Gastrocnemius medialis (tissue), 4 donors: ENCODE measurements around the gene CST8. TPM values are rescaled to one million over a fixed set of nuclear protein-coding genes. Genes with fewer than 3 reads are reported as not detected.

Experiments
- ATAC-seq, 2 donors: fragments of 150-250 bp; one replicate each; pipeline ENCODE4 v1.9.1; 2016
- DNase-seq, 2 donors: peaks; one replicate each; pipeline ENCODE4 v3.0.0-alpha.2; 2019
- H3K27ac ChIP-seq, 4 donors: fragments of 200-600 bp; sonication (generic); 1 replicate in 1 of 4; 2 replicates in 3 of 4; pipeline ENCODE4 v1.5.1; 2016 to 2018; ENCODE audit warnings: mild to moderate bottlenecking in 2 of 4, moderate library complexity in 1 of 4
- H3K27me3 ChIP-seq, 3 donors: fragments of 200-600 bp; sonication (generic) in 2 of 3; 1 replicate in 1 of 3; 2 replicates in 2 of 3; pipeline versions ENCODE4 v1.5.1 to v1.6.0; 2016 to 2019; ENCODE audit warnings: mild to moderate bottlenecking in 1 of 3, moderate library complexity in 1 of 3
- H3K36me3 ChIP-seq, 2 donors: fragments of 200-600 bp; sonication (generic) in 1 of 2; one replicate each; pipeline ENCODE4 v1.5.1; 2017 to 2018
- H3K4me1 ChIP-seq, 2 donors: fragments of 200-600 bp; sonication (generic) in 1 of 2; one replicate each; pipeline ENCODE4 v1.5.1; 2016 to 2017; ENCODE audit warnings: mild to moderate bottlenecking in 2 of 2
- H3K4me3 ChIP-seq, 4 donors: fragments of 200-600 bp; sonication (generic) in 3 of 4; 1 replicate in 1 of 4; 2 replicates in 3 of 4; pipeline ENCODE4 v1.5.1; 2016 to 2019; ENCODE audit warnings: mild to moderate bottlenecking in 2 of 4
- H3K9me3 ChIP-seq, 3 donors: fragments of 200-600 bp; sonication (generic) in 2 of 3; 1 replicate in 1 of 3; 2 replicates in 2 of 3; pipeline ENCODE4 v1.5.1; 2016 to 2019
- CTCF ChIP-seq, 5 experiments: fragments of 450-650 bp in 3 of 5; fragments of 200-600 bp in 2 of 5; sonication (generic) in 2 of 5; IDR thresholded peaks in 4 of 5; conservative IDR thresholded peaks in 1 of 5; 1 replicate in 4 of 5; 2 replicates in 1 of 5; pipeline ENCODE4 v1.5.1; 2016 to 2019; ENCODE audit warnings: antibody characterized with exemption in 5 of 5, mild to moderate bottlenecking in 3 of 5, moderate library complexity in 3 of 5
- POLR2A ChIP-seq, 2 donors: fragments of 450-650 bp; IDR thresholded peaks; one replicate each; pipeline ENCODE4 v1.6.1; 2017; ENCODE audit warnings: antibody characterized with exemption in 2 of 2, mild to moderate bottlenecking in 2 of 2, moderate library complexity in 2 of 2
- in situ Hi-C, 4 donors: fragments of 200-750 bp; cut with MboI; loops; one replicate each; pipeline versions ENCODE4 v1.15.0 to v1.8.0; 2017; ENCODE audit warnings: low sequenced_read_pairs in 4 of 4
- intact Hi-C: fragments of 100-400 bp; cut with DNase I; formaldehyde crosslinking; loops from one replicate; pipeline ENCODE4 v1.15.1; 2023; ENCODE audit warnings: low total_unique reads
- total RNA-seq, 4 donors: library from RNA; depleted of rRNA; stranded (reverse); fragments of >200 nt; gene quantifications; one replicate each; pipeline versions ENCODE4 v1.1.0 to v1.2.3, GENCODE V29; 2016

CST8 gene
- total RNA-seq, 4 donors from 2014 or later: not detected

DNA sequence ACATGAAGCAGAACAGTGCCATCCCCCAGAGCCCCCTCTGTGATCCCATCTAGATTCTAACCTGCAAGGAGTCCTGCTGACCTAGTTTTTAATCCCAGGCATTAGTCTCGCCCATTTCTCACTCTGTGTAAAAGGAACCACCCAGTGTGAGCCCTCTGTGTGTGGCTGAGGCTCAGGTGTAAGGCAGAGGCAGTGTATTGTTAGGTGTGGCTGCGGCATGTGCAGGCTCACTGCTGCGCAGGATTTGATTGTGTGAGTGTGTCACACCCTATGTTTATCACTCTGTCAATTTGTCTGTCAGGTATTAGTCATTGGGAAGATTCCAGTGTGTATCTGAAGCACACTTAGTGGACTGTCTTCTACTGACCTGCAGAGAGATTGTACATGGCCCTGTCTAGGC, 13.7 kb upstream of the CST8 start:
- H3K27me3 ChIP-seq: no peaks in the 10 kb centered on the region
- no peaks in the 10 kb centered on the region for H3K9me3 ChIP-seq
- H3K36me3 ChIP-seq: no peaks in the 10 kb centered on the region
- no peak overlapping the region for H3K4me3 ChIP-seq
- intact Hi-C loops (no loop called here), in situ Hi-C loops (no loop called here)
- H3K4me1 ChIP-seq: no peaks in the 10 kb centered on the region
- ATAC-seq (no peak), DNase-seq (no peak)
- H3K27ac ChIP-seq: no peak overlapping the region
- no peak for TF ChIP-seq CTCF (IDR thresholded peaks at IDR 0.05 in 4 of 5, conservative IDR thresholded peaks at IDR 0.05 in 1 of 5)
- TF ChIP-seq POLR2A (IDR thresholded peaks at IDR 0.05): no peak

DNA sequence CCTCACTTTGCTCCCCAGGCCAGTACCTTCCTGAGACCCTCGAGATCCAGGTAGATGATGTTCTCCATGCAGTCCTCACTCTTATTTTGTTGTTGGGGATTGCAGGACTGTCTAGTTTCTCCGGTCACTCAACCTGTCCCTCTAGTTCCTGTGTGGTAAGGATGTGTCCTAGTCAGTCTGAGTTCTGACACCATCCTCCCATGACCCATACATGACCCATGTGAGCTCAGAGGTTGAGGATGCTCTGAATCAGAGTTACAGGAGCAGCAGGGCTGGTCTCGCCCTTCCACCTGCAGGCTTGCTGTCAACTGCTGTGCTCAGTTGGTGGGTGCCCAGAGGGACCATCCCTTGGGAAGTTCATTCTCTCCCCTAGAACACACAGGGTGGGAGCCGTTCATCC, 11.9 kb upstream of the CST8 start:
- ATAC-seq: no peak
- intact Hi-C loops: no loop called here
- in situ Hi-C loops: no loop called here

GRCh38 chr20:23482138-23482537, 8.8 kb upstream of the CST8 start:
- H3K36me3 ChIP-seq: no peaks in the 10 kb centered on the region
- H3K27me3 ChIP-seq: no peaks in the 10 kb centered on the region
- no peak overlapping the region for H3K27ac ChIP-seq
- H3K4me1 ChIP-seq: no peaks in the 10 kb centered on the region
- in situ Hi-C loops (no loop called here), intact Hi-C loops (no loop called here)
- DNase-seq (no peak), ATAC-seq (no peak)
- TF ChIP-seq CTCF (IDR thresholded peaks at IDR 0.05 in 4 of 5, conservative IDR thresholded peaks at IDR 0.05 in 1 of 5) (no peak), POLR2A (IDR thresholded peaks at IDR 0.05) (no peak)
- H3K9me3 ChIP-seq: no peaks in the 10 kb centered on the region
- no peak overlapping the region for H3K4me3 ChIP-seq

More for the DNA sequence above, 11.9 kb upstream of the CST8 start:
- H3K27me3 ChIP-seq: no peaks in the 10 kb centered on the region
- H3K4me3 ChIP-seq: no peak overlapping the region
- TF ChIP-seq POLR2A (IDR thresholded peaks at IDR 0.05) (no peak), CTCF (IDR thresholded peaks at IDR 0.05 in 4 of 5, conservative IDR thresholded peaks at IDR 0.05 in 1 of 5) (no peak)
- H3K4me1 ChIP-seq: no peaks in the 10 kb centered on the region
- no peaks in the 10 kb centered on the region for H3K36me3 ChIP-seq
- DNase-seq: no peak
- H3K27ac ChIP-seq: no peak overlapping the region
- H3K9me3 ChIP-seq: no peaks in the 10 kb centered on the region

DNA sequence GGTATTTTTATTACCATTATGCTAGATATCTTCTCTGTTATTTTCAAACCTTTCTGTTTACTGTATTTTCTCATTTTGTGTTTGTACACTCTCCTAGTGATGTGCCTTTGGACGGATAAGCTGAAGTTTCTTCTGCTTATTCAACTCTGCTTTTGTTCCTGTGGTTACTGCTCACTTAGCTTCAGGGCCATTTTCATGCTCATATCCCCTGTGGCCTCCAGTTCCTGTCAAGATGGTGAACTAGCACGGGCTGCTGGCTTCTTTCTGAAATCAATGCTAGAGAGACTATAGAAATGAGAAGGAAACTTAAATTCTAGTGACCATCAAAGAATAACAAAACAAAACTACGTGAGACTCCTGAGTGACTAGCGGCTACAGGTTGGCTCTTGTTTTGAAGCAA, 6.8 kb upstream of the CST8 start:
- H3K36me3 ChIP-seq: no peaks in the 10 kb centered on the region
- no peaks in the 10 kb centered on the region for H3K27me3 ChIP-seq
- H3K9me3 ChIP-seq: no peaks in the 10 kb centered on the region
- TF ChIP-seq CTCF (IDR thresholded peaks at IDR 0.05 in 4 of 5, conservative IDR thresholded peaks at IDR 0.05 in 1 of 5) (no peak), POLR2A (IDR thresholded peaks at IDR 0.05) (no peak)
- H3K4me1 ChIP-seq: no peaks in the 10 kb centered on the region
- in situ Hi-C loops (no loop called here), intact Hi-C loops (no loop called here)
- H3K4me3 ChIP-seq: no peak overlapping the region
- no peak for DNase-seq
- no peak overlapping the region for H3K27ac ChIP-seq
- no peak for ATAC-seq

DNA sequence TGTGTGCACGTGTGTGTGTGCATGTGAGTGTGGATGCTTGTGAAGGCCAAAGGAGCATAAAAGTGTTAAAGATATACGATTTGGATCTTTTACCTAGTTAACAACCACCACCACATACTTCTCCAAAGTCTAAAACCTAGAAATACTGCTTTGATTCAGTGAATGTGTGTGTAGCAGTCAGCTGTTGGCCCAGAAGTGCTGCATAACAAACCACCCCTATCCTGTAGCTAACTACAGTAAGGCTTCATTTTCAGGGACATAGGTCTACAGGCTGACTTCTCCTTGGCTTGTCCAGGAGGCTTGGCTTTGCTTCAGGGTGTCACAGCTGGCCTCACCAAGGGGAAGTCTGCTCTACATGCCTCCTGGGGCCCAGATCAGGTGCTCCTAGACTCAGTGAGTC, 2.4 kb upstream of the CST8 start:
- Histone ChIP-seq H3K9me3 (no peaks in the 10 kb centered on the region), H3K36me3 (no peaks in the 10 kb centered on the region), H3K27me3 (no peaks in the 10 kb centered on the region), H3K4me1 (no peaks in the 10 kb centered on the region), H3K4me3 (no peak overlapping the region), H3K27ac (no peak overlapping the region)
- intact Hi-C loops (no loop called here), in situ Hi-C loops (no loop called here)
- no peak for ATAC-seq
- TF ChIP-seq CTCF (IDR thresholded peaks at IDR 0.05 in 4 of 5, conservative IDR thresholded peaks at IDR 0.05 in 1 of 5) (no peak), POLR2A (IDR thresholded peaks at IDR 0.05) (no peak)
- no peak for DNase-seq
